HL-60/S4 treated with phorbol 12-myristate 13-acetate at 8.2 ng/mL for 4 days and 3 days (cell line): Measurements from ENCODE around the gene P2RX6.
"Not testable (repeated sequence)": the region's sequence is repeated elsewhere in the genome, so short reads cannot be mapped to it uniquely, and the experiment has no call there.

ENCODE experiments used
- in situ Hi-C: fragments of 300-500 bp; cut with MboI; formaldehyde crosslinking; loops from 2 replicates; pipeline ENCODE4 v1.15.0; 2022; ENCODE audit warnings: low sequenced_read_pairs

Gene P2RX6

GRCh38 chr22:21051145-21051830 lies 36.3 kb downstream of the P2RX6 start:
- in situ Hi-C loops, result no loop called here

GRCh38 chr22:21051831-21052400 lies 37.0 kb downstream of the P2RX6 start:
- in situ Hi-C loops, result no loop called here

DNA sequence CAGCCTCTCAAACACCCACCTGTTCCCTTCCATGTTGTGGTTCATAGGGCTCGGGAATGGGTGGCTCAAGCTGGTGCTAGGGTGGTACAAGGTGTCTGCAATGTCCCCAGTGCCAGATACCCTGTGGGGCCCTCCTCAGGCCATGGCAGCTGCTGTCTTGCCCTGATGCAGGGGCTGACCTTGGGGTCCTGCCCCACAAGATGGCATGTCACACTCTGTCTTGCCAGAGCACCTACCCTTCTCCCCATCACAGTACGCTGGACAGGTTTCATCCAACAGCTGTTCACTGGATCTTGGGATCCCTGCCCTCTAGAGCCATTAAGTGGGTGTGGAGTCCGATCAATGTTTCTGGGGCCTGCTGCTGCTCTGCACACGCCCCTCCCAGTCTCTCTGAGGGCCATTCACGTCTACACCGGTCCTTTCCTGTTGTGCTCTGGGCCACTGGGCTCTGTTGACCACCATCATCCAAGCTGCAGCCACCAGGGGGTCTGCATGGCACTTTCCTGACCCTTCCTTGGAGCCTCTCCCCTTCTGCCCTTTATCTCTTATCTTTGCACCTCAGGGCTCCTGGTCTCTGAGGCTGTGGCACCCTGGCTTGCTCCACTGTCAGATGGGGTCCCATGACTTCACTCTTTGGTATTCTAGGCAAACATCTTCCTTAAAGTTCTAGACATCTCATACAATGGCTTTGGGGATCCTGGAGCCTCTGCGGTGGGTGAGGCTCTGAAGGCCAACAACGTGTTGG lies 37.9 kb downstream of the P2RX6 start:
- in situ Hi-C loops, result no loop called here

GRCh38 chr22:21054046-21054713 lies 39.2 kb downstream of the P2RX6 start:
- in situ Hi-C loops, result no loop called here

- in situ Hi-C loops, result no loop called here
These were observed 40.0 kb downstream of the P2RX6 start for GRCh38 chr22:21054714-21055563.

GRCh38 chr22:21055564-21055834 lies 40.5 kb downstream of the P2RX6 start:
- in situ Hi-C loops, result no loop called here

DNA sequence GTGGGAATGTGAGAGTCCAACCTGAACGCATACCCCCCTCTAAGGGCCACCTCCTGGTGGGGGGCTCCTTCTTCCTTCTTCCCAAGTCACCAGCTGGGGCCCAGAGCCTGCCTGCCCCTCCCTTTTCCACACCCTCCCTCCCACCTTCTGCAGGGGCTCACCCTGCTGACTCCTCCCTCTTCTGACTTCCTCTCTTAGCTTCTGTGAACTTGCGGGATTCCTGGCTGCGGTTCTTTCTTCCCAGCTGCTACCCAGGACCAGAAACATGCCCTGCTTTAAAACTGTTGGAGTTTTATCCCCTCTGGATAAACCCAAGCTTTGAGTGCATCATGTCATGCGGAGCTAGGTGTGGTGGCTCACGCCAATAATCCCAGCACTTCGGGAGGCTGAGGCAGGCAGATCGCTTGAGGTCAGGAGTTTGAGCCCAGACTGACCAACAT lies 40.9 kb downstream of the P2RX6 start:
- in situ Hi-C loops, result no loop called here

DNA sequence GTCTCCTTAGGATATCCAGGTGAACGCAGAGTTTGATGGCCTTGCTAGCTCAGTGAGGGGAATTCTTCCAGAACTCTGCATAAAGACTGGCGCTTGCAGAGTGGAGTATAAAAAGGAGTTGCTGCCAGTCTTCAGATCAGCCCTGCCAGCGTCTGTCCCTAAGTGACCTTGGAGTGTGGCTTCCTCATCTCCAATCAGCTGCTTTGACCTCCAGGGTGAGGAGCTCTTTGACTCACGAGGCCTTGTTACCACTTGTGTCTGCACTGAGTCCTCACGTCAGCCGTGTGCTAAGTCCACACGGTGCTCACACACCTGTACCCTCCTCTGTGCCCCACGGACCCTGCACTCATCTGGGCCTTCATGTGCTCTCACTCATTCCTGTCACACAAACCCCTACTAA lies 45.4 kb downstream of the P2RX6 start:
- in situ Hi-C loops, result not testable (repeated sequence)

DNA sequence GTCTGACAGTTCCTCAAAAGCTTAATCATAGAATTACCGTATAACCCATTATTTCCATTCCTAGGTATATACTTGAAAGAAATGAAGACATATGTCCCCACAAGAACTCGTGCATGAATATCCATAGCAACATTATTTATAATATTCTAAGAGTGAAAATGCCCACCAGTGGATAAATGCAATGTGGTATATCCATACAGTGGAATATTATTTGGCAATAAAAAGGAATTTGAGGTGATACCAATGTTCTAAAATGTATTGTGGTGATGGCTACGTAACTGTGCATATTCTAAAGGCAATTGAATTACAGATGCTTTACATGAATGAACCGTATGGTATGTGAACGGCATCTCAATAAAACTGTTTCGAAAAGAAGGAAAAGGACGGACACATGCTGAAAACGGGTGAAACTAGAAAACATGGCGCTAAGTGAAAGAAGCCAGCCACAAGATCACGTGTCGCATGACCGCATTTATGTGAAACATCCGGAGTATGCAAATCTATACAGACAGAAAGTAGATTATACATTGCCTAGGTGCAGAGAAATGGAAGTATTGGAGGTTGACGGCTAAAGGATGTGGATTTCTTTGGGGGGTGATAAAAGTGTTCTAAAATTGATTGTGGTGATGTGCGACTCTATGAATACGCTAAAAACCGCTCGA lies 46.8 kb downstream of the P2RX6 start:
- in situ Hi-C loops, result not testable (repeated sequence)

DNA sequence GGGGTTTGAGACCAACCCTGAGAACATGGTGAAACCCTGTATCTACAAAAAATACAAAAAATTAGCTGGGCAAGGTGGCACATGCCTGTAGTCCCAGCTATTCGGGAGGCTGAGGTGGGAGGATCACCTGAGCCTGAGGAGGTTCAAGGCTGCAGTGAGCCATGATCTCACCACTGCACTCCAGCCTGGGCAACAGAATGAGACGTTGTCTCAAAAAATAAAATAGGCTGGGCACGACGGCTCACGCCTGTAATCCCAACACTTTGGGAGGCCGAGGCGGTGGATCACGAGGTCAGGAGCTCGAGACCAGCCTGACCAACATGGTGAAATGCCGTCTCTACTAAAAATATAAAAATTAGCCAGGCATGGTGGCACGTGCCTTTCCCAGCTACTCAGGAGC lies 49.5 kb downstream of the P2RX6 start:
- in situ Hi-C loops, result not testable (repeated sequence)

DNA sequence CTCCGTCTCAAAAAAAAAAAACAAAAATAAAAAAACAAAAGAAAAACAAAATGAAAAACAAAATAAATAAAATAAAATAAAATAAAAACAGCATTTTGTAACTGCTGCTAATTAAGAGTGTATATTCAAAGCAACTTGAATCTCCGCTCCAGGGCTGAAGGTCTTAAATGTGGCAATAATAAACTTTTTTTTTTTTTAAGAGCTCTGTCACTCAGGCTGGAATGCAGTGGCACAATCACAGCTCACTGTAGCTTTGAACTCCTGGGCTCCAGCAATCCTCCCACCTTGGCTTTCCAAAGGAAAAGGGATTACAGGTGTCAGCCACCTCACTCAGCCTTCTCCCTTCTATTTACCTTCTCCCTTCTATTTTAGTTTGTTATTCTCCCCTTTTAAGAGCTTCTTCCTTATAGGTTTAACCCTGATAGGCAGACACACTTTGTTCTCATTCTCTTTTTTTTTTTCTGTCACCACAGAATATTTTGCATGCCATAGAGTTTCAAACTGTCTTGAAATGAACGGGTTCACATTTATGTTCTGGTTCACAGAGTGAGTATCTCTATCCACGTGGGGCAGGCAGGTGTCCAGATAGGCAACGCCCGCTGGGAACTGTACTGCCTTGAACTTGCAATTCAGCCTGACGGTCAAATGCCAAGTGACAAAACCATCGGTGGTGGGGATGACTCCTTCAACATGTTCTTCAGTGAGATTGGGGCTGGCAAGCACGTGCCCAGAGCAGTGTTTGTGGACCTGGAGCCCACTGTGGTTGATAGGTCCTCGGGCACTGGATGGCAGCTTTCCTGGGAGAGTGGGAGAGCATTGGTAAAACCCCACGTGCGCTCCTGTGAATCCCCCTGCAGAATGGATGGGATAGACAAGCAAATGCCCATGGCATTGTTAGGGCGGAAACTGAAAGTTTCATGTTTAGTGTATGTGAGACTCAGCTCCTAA lies 50.2 kb downstream of the P2RX6 start:
- in situ Hi-C loops, result no loop called here

DNA sequence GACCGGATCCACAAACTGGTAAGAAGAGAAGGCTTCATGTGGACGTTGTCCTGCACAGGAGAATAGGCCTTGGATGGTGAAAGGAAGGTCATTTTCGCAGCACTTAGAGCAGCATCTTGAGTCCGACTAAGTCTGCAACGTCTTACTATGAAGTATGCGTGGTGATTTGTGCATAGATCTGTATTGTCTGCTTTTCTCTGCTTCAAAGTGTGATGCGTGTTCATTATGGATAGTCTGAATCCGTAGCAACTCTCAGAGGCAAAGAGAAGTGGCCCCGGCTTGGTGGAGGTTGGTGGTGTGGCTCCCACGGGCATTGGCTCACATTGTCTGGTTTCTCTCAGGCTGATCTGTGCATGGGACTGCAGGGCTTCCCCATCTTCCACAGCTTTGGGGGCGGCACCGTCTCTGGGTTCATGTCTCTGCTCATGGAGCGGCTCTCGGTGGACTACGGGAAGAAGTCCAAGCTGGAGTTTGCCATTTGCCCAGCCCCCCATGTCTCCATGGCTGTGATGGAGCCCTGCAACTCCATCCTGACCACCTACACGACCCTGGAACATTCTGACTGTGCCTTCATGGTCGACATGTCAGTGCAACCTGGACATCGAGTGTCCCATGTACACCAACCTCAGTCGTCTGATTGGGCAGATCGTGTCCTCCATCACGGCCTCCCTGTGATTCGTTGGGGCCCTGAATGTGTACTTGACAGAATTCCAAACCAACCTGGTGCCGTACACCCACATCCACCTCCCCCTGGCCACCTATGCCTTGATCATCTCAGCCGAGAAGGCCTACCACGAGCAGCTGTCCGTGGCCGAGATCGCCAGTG lies 52.3 kb downstream of the P2RX6 start:
- in situ Hi-C loops, result no loop called here

DNA sequence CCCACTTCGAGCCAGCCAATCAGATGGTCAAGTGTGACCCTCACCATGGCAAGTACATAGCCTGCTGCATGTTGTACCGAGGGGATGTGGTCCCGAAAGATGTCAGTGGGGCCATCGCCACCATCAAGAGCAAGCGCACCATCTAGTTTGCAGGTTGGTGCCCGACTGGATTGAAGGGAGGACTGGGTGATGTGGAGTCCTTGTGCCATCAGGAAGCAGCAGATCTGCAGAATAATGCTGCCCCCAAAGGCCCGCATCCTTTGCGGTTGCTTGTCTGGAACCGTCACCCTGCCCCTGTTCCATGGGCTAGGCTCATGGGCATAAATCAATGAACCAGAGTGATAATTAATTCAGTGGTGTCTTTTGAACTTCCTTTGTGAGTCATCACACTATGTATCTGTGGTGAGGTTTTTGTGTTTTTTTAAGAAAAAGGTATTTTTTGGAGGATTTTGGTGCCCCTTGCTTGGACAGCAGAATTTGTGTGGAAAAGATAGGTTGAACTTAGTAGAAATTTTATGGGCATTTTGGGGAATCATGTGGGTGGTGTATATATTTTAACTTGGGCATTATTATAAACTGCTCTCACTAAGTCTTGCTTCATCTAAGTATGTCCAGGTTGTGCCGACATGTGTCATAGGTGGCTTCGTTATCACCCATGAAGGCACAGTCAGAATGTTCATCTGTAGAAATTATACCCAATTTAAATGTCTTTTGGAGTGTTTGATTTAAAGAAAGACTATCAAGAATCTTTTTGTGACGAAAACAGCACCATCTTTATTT lies 53.1 kb downstream of the P2RX6 start:
- in situ Hi-C loops, result no loop called here

DNA sequence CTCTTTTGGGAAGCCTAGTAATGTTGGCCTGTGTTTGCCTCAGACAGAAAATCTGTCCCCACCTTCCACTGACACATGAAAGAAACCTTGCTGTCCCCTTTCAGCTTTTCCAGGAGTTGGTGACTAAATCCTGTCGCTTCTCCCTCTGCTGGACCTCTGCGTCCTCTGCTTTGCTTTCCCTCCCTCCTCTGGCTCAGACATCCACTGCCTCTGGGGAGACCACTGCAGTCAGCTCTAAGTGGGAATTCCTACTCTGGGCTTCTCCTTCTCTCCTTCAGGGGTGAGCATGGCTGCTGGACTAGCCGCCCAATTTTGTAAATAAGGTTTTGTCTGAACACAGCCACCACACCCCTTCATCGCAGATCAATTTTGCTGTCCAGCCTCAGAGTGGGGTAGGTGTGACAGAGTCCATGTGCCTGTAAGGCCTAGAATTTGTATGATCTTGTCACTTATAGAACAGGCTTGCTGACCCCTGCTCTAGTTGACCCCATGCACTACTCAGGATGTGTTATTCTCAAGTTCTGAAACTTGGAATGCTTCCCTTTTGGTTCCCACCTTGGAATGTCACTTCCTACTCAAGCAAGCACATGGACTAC lies 53.8 kb downstream of the P2RX6 start:
- in situ Hi-C loops, result no loop called here

GRCh38 chr22:21069375-21069774 lies 54.4 kb downstream of the P2RX6 start:
- in situ Hi-C loops, result no loop called here

- in situ Hi-C loops, result no loop called here
These were observed 56.0 kb downstream of the P2RX6 start for GRCh38 chr22:21070690-21071615.
